Activated naive CD4-positive, alpha-beta T cell treated with anti-CD3 and anti-CD28 coated beads, Interleukin-2, amount 50 U/mL, for 16 hours (primary cell): Measurements from ENCODE around the gene SHKBP1.
"Not testable (repeated sequence)": the region's sequence is repeated elsewhere in the genome, so short reads cannot be mapped to it uniquely, and the experiment has no call there.

Experiments used
- DNase-seq: peaks from one replicate; pipeline ENCODE4 v3.0.0-alpha.2; 2020

SHKBP1 gene

GRCh38 chr19:40586611-40587010, 9.9 kb downstream of the SHKBP1 start:
- DNase-seq, result no peak

GRCh38 chr19:40588110-40588854, 11.6 kb downstream of the SHKBP1 start:
- no peak for DNase-seq

- DNase-seq, result no peak
These were observed 12.4 kb downstream of the SHKBP1 start for GRCh38 chr19:40588926-40589569.

- no peak for DNase-seq
These were observed 13.1 kb downstream of the SHKBP1 start for GRCh38 chr19:40589591-40590429.

GRCh38 chr19:40590464-40591265, 14.0 kb downstream of the SHKBP1 start:
- no peak for DNase-seq

GRCh38 chr19:40591724-40592123, 15.1 kb downstream of the SHKBP1 start:
- not testable (repeated sequence) for DNase-seq

- no peak for DNase-seq
These were observed 15.5 kb downstream of the SHKBP1 start for GRCh38 chr19:40592170-40592569.

GRCh38 chr19:40594255-40594654, 17.6 kb downstream of the SHKBP1 start:
- no peak for DNase-seq

GRCh38 chr19:40594657-40595091, 18.0 kb downstream of the SHKBP1 start:
- DNase-seq, result no peak

GRCh38 chr19:40596608-40597328, 20.1 kb downstream of the SHKBP1 start:
- DNase-seq, result no peak

GRCh38 chr19:40597329-40597838, 20.7 kb downstream of the SHKBP1 start:
- no peak for DNase-seq

- DNase-seq, result peak; percentile 80
These were observed 21.6 kb downstream of the SHKBP1 start for GRCh38 chr19:40598121-40598917.

GRCh38 chr19:40598918-40599307, 22.2 kb downstream of the SHKBP1 start:
- no peak for DNase-seq

- DNase-seq, result no peak
These were observed 22.7 kb downstream of the SHKBP1 start for GRCh38 chr19:40599331-40599901.

GRCh38 chr19:40599902-40600569, 23.4 kb downstream of the SHKBP1 start:
- no peak for DNase-seq

- no peak for DNase-seq
These were observed 24.0 kb downstream of the SHKBP1 start for GRCh38 chr19:40600570-40601133.

- no peak for DNase-seq
These were observed 24.7 kb downstream of the SHKBP1 start, which contains the start of gene LTBP4 for GRCh38 chr19:40601134-40601974. TSS of gene LTBP4 (plus strand) at chr19:40601369. CDS start at chr19:40601388, 19 bp downstream.

- no peak for DNase-seq
These were observed 26.4 kb downstream of the SHKBP1 start for GRCh38 chr19:40603071-40603388.
